Endothelial cell of umbilical vein (primary cell): ENCODE results near the gene AKAP13.

Experiments used
- CTCF ChIP-seq, 2 donors: IDR thresholded peaks; 1 replicate in 1 of 2; 2 replicates in 1 of 2; pipeline ENCODE4 v1.5.1; 2011; ENCODE audit warnings: low read length in 2 of 2, mild to moderate bottlenecking in 2 of 2, moderate library complexity in 2 of 2, control low read depth in 1 of 2, inconsistent platforms in 1 of 2, low read depth in 1 of 2; ENCODE audit not compliant: insufficient read depth in 1 of 2; ENCODE audit errors: extremely low read depth in 1 of 2
- EZH2 ChIP-seq: IDR thresholded peaks from 2 replicates; pipeline ENCODE4 v1.6.1; 2012; ENCODE audit warnings: borderline replicate concordance, low read depth, mild to moderate bottlenecking, moderate library complexity, low read length, inconsistent platforms; ENCODE audit not compliant: severe bottlenecking
- FOS ChIP-seq: IDR thresholded peaks from 2 replicates; pipeline ENCODE4 v1.6.1; 2011; ENCODE audit warnings: mild to moderate bottlenecking, low read length, moderate library complexity, borderline replicate concordance; ENCODE audit not compliant: insufficient read depth
- GATA2 ChIP-seq: IDR thresholded peaks from 2 replicates; pipeline ENCODE4 v1.7.0; 2011; ENCODE audit warnings: low read depth, mild to moderate bottlenecking, moderate library complexity, mixed read lengths, low read length; ENCODE audit not compliant: insufficient read length, insufficient read depth
- MYC ChIP-seq: IDR thresholded peaks from one replicate; pipeline ENCODE4 v1.6.1; 2011; ENCODE audit warnings: mild to moderate bottlenecking, low read depth, low read length
- POLR2A ChIP-seq: IDR thresholded peaks from 2 replicates; pipeline ENCODE4 v1.6.1; 2012; ENCODE audit warnings: low read depth, mild to moderate bottlenecking, control low read depth, low read length
- POLR2AphosphoS5 ChIP-seq: IDR thresholded peaks from 2 replicates; pipeline ENCODE4 v1.6.1; 2012; ENCODE audit warnings: low read depth, mild to moderate bottlenecking, control low read depth, low read length, moderate library complexity; ENCODE audit not compliant: insufficient read depth

GRCh38 chr15:85588677-85589076 is 208.3 kb downstream of the AKAP13 start:
- TF ChIP-seq CTCF (IDR thresholded peaks at IDR 0.05; ENCODE audit: extremely low read depth in 1 of 2, insufficient read depth in 1 of 2, low read depth in 1 of 2, low read length in 2 of 2) = no peak
- no peak for TF ChIP-seq GATA2
- no peak for TF ChIP-seq POLR2A
- no peak for TF ChIP-seq POLR2AphosphoS5
- no peak for TF ChIP-seq EZH2
- TF ChIP-seq MYC = no peak
- no peak for TF ChIP-seq FOS
